NOMO-1 treated with DMSO at 0.1 percent for 48 hours (cell line): ENCODE data around the gene ARMH2.

Experiments used
- DNase-seq: peaks from one replicate; lab custom pipeline; 2025; ENCODE audit not compliant: unreplicated experiment; lab: John Stamatoyannopoulos, UW

The ARMH2 gene

GRCh38 chr6:24798740-24799540 lies at the start of gene ARMH2:
ARMH2 (minus strand) TSS chr6:24798917; CDS start chr6:24798857, 60 bp downstream.
- no peak for DNase-seq

- DNase-seq: no peak
Observed at GRCh38 chr6:24848461-24848860, 49.7 kb upstream of the ARMH2 start.

- DNase-seq: no peak
Observed at GRCh38 chr6:24847402-24847801, 48.7 kb upstream of the ARMH2 start.

DNA sequence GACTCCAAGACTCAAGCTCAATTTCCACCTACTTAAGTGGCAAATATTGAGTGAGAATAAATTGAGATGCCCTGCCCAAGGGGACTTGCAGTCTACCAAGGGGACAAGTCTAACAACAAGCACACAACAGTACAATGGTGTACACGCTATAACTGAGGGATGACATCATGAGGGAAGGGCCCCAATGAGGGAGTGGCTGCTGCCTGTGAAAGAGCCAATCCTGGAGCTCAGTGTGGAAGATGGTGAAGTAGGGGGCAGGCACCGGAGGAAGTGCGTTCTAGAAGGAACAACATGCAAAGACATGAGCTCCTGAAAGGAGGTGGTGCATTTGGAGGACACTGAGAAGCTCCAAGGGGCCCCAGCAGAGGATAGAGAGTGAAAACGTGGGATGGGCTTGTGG lies 46.9 kb upstream of the ARMH2 start:
- DNase-seq: no peak

DNA sequence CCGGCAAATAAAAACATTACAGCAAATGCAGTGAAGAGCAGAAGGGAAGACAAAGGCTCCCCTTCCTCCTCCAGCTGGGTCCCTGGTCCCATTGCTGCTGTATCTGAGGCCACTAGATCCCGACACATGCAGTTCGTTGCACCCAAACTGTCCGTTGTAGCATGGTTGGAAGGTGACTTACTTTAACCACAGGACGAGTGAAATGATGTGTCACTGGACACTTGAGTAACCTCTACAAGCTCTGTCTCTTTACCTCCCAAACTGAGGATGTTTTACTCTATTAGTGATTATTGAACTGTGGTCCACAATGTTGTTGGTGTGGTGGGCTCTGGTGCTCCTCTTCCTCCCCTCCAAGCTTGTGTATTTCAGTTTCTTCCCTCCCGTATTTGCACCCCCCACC lies 46.2 kb upstream of the ARMH2 start:
- no peak for DNase-seq

DNA sequence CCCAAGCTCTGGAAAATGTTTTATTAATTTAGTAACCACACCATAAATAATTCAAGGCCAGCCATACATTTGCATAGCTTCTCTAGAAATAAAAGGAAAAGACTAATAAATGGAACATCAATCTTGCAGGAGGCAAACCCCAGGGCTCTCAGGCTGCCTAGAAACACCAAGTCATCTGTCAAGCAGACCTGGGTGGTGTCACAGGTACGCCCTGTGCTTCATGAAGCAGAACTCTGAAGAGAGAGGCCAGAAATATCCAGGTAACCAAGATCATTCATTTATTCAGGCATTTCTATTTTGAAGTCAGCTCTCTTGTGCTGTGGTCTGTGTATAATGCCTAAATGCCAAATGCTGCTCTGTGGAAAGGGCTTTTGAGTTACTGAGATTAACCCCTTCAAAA lies 45.3 kb upstream of the ARMH2 start:
- DNase-seq: no peak

GRCh38 chr6:24840187-24840586 lies 41.5 kb upstream of the ARMH2 start:
- DNase-seq: no peak

GRCh38 chr6:24838994-24839393 lies 40.3 kb upstream of the ARMH2 start:
- no peak for DNase-seq

- no peak for DNase-seq
Observed at GRCh38 chr6:24838081-24838480, 39.4 kb upstream of the ARMH2 start.

GRCh38 chr6:24836109-24836508 lies 37.4 kb upstream of the ARMH2 start:
- DNase-seq: no peak

DNA sequence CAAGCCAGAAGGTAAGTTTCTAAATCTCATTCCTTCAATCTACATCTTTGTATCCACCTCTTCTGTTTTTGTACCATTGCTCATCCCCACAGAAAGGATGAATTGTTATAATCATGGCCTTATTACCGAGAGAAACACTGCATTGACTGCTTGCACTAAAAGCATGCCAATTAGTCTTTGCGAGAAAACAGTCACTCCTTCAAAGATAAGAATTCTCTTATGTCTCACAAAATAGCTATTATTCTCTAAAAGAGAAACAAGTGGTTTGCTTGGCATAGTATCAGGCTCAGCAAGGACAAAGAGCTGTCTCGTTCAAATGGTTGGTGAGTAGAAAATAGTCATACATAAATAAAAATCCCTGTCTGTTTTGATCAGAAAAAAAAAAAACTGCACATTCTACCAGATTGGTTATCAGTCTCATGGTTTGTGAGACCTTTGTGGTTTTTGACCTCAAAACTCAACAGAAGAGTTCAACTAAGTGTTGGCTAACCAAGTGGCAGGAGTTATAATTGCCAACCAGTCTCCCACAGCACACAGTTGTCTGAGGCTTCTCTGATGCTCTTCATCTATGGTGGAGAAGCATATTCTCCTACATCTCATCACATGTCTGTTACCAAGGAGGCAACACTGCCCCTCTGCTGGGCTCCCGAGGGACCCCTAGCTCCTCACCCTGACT lies 35.1 kb upstream of the ARMH2 start:
- no peak for DNase-seq

GRCh38 chr6:24832794-24833193 lies 34.1 kb upstream of the ARMH2 start:
- DNase-seq: no peak

GRCh38 chr6:24831771-24832716 lies 33.3 kb upstream of the ARMH2 start:
- no peak for DNase-seq

GRCh38 chr6:24829657-24830056 lies 30.9 kb upstream of the ARMH2 start:
- DNase-seq: no peak

GRCh38 chr6:24827970-24828369 lies 29.3 kb upstream of the ARMH2 start:
- no peak for DNase-seq

DNA sequence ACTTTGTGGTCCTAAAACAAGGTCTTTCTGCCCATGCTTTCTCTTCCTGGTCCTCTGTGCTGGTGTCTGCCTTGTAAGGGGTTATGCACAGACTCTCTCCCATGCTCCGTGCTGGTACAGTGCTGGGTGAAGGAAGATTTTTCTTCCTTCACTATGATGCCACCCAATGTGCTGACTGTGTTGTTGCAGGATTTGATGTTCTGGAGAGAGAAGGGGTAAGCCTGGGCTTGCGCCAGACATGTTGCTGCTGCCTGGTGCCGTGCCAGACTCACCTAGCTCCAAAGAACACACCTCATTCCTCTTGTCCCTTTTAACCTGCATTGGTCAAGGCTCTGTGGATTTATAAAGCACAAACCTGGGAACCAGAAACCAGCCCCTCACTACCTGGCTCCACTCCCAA lies 28.4 kb upstream of the ARMH2 start:
- DNase-seq: no peak

- no peak for DNase-seq
Observed at GRCh38 chr6:24825130-24825630, 26.5 kb upstream of the ARMH2 start.

DNA sequence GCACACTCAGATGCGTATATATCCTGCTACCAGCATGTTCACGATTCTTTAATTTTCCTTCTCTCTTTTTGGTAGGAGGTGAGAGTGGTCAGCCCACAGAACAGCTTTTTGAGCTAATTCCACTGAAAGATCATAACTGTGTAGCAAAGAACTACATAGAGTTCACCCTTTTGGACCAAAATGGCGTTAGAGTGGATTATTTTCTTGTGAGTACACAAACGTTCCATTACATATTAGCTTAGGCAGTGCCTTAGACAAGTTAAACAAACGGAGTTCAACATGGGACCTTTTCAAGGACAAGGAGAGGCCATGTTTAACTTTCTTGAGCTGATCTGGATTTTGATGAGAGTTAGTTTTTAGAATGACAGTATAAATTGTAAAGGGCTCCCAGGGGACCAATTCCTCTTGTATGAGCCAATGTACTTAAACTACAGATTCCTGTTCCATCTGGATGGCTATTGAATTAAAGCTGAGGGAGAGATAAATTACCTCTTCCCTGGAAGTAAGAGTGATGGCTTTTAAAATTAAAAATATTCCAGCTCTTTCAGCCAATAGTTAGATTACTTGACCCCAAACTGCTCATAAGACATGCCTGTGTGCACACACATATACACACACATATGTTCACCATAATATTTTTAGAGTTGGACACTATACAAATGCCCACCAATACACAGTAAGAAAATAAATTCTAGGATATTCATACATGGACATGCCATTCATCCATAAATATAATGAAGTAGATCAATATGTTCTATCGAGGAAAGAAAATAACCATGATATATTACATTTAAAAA lies 25.6 kb upstream of the ARMH2 start:
- DNase-seq: no peak

DNA sequence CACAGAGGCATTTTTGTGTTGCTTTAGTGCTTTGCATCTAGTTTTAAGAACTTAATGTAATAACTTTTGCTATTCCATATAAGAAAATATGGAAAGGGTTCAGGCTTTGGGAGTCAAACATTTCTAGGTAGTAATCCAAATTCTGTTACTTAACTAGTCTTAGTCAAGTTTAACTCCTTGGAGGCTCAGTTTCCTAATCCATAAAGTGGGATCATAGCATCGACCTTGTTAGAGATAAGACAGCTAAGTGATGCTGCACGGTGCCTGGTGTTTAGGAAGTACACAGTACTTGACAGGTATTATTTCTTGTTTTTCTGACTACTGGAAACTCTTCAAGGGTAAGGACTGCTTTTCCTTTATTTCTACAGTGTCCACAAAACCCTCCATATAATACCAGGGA lies 24.5 kb upstream of the ARMH2 start:
- DNase-seq: no peak

- no peak for DNase-seq
Observed at GRCh38 chr6:24822696-24823095, 24.0 kb upstream of the ARMH2 start.
